Coronary artery (tissue), 2 donors: Measurements from ENCODE around the gene DDX25.

Experiments used
- DNase-seq: peaks from one replicate; pipeline ENCODE4 v3.0.0-alpha.2; 2017; ENCODE audit warnings: low spot score
- H3K27ac ChIP-seq, 2 donors: fragments of 200-600 bp; sonication (generic); one replicate each; pipeline ENCODE4 v1.5.1; 2016 to 2019
- H3K4me3 ChIP-seq: fragments of 200-600 bp; sonication (generic); 2 replicates; pipeline ENCODE4 v1.5.1; 2016; ENCODE audit warnings: mild to moderate bottlenecking, moderate library complexity
- TF ChIP-seq, protein P1 (sequence below): fragments of 200-600 bp; sonication (generic); IDR thresholded peaks from one replicate; pipeline ENCODE4 v1.5.1; 2019; ENCODE audit warnings: antibody characterized with exemption

DDX25 gene

GRCh38 chr11:125954945-125955640 is 50.8 kb downstream of the DDX25 start:
- TF ChIP-seq, protein P1, sequence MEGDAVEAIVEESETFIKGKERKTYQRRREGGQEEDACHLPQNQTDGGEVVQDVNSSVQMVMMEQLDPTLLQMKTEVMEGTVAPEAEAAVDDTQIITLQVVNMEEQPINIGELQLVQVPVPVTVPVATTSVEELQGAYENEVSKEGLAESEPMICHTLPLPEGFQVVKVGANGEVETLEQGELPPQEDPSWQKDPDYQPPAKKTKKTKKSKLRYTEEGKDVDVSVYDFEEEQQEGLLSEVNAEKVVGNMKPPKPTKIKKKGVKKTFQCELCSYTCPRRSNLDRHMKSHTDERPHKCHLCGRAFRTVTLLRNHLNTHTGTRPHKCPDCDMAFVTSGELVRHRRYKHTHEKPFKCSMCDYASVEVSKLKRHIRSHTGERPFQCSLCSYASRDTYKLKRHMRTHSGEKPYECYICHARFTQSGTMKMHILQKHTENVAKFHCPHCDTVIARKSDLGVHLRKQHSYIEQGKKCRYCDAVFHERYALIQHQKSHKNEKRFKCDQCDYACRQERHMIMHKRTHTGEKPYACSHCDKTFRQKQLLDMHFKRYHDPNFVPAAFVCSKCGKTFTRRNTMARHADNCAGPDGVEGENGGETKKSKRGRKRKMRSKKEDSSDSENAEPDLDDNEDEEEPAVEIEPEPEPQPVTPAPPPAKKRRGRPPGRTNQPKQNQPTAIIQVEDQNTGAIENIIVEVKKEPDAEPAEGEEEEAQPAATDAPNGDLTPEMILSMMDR: no peak
- Histone ChIP-seq H3K27ac (peak overlapping the region in 1 of 2 donors; percentile 61), H3K4me3 (no peak overlapping the region)
- no peak for DNase-seq

- Histone ChIP-seq H3K27ac (peak overlapping the region in 1 of 2 donors; percentile 61), H3K4me3 (no peak overlapping the region)
- no peak for DNase-seq
- TF ChIP-seq, protein P1: no peak
Measured at GRCh38 chr11:125955856-125956255, 51.5 kb downstream of the DDX25 start.

DNA sequence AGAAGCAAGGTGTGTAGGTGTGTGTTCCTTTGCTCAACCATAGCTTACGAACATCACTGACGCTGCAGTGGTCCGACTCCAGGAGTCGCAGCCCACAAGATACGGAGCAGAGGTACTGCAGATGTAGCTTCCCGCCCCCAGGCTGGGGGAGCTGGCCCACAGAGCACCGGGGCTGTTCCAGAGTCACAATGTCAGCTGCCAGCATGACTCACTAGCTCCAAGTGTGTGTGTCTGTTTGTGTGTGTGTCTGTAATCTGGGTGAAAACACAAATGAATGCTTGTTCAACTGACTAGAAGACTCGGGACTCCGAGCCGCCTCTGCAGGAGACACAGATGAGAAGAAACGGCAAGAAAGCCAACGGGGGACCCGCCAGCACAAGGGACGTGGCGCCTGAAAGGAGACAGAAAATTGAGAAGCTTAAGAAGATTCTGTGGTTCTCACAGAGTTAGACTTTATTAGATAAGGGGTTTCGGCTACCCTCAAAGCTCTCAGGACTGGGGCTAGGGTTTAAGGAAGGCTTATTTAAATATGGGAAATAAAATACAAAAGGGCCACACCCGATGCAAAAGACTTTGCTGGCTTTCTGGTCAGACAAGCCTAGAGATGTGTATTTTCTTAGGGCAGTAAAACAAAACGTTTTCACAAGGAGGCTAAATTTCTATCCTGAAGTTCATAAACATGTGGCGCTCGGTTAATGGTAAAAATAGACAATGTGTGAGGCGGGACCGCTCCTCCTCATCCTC is 52.3 kb downstream of the DDX25 start:
- H3K4me3 ChIP-seq: peak overlapping the region; percentile 30
- TF ChIP-seq, protein P1: no peak
- peak; percentile 80 for DNase-seq
- H3K27ac ChIP-seq: peak overlapping the region in 1 of 2 donors; percentile 64

- H3K27ac ChIP-seq: no peak overlapping the region
- TF ChIP-seq, protein P1: no peak
- DNase-seq: no peak
- H3K4me3 ChIP-seq: no peak overlapping the region
Measured at GRCh38 chr11:125957618-125958332, 53.5 kb downstream of the DDX25 start.

DNA sequence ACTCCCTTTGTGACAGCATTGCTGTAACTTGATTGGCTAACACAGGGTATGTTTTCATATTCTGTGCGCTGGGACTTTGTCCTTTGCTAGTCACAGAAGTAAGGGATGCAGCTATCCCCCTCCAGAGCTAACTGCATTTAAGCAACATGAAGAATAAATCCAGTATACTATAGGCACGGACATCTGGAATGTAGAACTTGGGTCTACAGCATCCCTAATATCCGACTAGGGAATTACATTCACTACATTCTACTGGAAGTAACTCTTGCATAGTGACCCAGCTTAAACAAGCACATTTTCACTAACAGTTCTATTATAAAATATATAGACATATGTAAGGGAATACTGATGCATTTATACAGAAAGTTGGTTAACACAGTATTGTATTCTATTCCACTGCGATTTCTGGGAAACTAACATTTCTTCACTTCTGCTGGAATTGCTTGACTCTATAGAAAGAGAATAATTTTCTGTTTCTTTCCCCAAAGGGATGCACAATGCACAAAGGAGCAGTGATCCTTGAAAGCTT is 54.6 kb downstream of the DDX25 start:
- Histone ChIP-seq H3K4me3 (no peak overlapping the region), H3K27ac (no peak overlapping the region)
- TF ChIP-seq, protein P1: no peak
- DNase-seq: no peak

DNA sequence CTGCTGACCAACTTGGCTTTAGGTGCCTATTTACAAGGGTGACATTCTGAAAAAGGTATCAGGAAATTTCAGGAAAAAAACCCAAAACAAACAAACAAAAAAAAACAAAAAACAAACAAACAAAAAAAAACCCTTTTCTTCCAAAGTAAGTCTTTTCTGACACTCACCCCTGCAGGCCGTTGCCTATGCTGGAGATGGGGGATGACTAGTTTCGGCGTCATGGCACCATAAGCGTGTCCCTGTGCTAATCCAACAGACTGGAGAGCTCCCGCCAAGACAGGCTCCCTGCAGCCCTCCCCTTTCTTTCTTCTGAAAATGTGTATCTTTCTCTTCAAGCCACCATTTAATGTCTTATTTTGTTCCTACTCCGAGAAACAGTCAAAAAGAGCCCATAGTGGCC is 55.2 kb downstream of the DDX25 start:
- no peak overlapping the region for H3K27ac ChIP-seq
- TF ChIP-seq, protein P1: no peak
- no peak for DNase-seq
- no peak overlapping the region for H3K4me3 ChIP-seq
